NCI-H226 (cell line): ENCODE data around the gene IFNE.

Experiments
- DNase-seq: peaks from one replicate; pipeline ENCODE4 v3.0.0-alpha.2; 2015

The IFNE gene, protein sequence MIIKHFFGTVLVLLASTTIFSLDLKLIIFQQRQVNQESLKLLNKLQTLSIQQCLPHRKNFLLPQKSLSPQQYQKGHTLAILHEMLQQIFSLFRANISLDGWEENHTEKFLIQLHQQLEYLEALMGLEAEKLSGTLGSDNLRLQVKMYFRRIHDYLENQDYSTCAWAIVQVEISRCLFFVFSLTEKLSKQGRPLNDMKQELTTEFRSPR

DNA sequence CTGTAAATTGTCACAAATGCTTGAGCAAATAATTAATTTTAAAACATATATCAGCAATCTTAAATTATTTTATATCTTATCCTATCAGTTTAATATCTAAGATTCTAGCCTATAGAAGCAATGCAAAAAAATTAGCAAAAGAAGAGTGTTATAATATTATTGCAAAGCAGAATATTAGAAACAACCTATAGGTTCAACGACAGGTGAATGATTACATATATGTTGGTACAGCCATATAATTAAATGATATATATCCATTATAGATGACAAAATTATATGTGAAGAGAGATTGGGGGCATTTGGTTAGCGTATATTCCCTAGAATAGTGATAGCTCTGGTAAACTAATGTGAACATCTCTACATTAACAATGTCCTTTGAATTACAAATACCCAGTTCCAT lies at the start of gene IFNE:
IFNE (minus strand) TSS at position 101 of the 400 bp plus-strand sequence. CDS start 619 bp downstream, outside the sequence.
- DNase-seq, result no peak

DNA sequence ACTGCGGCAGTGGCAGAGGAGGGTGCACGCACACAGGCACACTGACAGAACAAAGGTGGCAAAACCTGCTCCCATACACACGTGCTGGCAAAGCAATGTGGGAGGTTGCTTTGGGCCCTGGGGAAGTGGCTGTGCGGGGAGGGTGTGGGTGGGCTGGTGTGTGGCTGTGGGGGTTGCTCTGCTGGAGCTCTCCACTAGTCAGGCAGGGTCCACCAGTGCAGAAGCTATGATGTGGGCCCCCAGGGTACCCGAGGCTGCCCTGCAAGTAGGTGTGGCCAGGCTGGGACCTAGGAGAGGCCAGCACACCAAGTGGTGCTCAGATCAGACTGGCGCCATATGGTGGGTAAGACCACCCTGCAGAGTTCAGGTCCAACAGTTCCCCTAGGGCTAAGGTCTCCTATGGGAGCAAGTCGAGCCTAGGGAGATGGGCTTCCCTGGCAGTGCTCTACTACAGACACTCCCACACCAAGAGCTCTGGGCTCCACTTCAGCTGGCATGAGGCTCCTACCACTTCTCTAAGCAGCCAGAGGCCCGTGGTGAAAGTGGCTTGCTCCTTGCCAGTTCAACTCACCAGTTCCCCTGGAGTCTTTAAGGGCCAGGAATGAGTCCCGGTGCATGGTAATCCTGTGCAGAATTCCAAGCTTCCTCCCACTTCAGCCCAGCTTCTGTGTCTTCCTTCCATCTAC lies 46.2 kb upstream of the IFNE start:
- no peak for DNase-seq

DNA sequence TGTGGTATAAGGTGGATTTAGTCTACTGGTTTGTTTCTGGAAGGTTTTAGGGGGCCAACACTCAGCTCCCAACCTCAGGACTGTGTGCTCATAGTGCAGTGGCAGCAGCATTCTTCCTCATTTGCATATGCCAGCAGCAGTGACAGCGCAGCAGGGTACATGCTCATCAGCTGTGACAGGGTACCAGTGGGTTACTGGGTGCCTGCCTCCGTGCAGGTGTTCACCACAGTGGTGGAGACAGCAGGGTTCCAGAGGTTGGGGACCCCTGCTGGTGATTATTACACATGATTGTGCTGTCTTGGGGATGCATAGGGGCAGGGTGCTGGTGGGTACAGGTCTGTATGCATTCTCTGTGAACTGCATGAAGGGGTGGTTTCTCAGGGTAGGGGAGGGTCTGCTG lies 45.5 kb upstream of the IFNE start:
- no peak for DNase-seq

DNA sequence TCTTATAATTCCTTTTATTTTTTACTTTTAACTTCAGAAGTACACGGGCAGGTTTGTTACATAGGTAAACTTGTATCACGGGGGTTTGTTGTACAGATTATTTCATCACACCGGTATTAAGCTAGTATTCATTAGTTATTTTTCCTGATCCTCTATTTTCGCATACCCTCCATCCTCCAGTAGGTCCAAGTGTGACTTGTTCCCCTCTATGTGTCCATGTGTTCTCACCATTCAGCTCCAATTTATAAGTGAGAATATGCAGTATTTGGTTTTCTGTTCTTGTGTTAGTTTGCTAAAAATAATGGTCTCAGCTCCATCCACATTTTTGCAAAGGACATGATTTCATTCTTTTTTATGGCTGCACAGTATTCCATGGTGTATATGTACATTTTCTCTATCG lies 43.1 kb upstream of the IFNE start:
- no peak for DNase-seq

DNA sequence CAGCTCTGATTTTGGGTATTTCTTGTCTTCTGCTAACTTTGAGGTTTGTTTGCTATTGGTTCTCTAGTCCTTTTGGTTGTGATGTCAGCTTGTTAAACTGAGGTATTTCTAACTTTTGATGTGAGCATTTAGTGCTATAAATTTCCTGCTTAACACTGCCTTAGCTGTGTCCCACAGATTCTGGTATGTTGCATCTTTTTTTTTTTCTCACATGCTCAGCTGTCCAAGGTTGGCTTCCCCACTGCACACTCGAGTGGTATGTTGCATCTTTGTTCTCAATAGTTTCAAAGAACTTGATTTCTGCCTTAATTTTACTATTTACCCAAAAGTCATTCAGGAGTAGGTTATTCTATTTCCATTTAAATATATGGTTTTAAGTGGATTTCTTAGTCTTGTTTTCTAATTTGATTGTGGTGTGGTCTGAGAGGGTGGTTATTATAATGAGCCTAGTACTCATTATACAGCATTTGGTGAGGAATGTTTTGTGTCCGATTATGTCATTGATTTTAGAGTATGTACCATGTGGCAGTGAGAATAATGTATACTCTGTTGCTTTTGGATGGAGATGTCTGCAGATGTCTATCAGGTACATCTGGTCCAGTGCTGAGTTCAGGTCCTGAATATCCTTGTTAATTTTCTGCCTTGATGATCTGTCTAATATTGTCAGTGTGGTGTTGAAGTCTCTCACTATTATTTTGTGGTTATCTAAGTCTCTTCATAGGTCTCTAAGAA lies 42.2 kb upstream of the IFNE start:
- no peak for DNase-seq

DNA sequence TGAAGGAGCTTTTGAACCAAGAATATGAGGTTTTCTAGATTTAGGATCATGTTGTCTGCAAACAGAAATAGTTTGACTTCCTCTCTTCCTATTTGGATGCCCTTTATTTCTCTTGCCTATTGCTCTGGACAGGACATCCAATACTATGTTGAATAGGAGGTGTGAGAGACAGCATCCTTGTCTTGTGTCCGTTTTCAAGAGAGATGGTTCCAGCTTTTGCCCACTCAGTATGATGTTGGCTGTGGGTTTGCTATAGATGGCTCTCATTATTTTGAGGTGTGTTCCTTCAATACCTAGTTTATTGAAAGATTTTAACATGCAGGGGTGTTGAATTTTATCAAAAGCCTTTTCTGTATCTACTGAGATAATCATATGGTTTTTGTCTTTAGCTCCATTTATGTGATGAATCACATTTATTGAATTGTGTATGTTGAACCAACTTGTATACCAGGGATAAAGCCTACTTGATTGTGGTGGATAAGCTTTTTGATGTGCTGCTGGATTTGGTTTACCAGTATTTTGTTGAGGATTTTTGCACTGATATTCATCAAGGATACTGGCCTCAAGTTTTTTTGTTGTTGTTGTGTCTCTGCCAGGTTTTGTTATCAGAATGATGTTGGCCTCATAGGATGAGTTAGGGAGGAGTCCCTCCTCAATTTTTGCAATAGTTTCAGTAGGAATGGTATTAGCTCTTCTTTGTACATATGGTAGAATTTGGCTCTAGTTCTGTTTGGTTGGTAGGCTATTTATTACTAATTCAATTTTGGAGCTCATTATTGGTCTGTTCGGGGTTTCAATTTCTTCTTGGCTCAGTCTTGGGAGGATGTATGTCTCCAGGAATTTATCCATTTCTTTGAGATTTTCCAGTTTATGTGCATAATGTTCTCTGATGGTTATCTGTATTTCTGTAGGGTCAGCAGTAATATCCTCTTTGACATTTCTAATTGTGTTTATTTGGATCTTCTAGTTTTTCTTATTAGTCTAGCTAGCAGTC lies 41.2 kb upstream of the IFNE start:
- no peak for DNase-seq

DNA sequence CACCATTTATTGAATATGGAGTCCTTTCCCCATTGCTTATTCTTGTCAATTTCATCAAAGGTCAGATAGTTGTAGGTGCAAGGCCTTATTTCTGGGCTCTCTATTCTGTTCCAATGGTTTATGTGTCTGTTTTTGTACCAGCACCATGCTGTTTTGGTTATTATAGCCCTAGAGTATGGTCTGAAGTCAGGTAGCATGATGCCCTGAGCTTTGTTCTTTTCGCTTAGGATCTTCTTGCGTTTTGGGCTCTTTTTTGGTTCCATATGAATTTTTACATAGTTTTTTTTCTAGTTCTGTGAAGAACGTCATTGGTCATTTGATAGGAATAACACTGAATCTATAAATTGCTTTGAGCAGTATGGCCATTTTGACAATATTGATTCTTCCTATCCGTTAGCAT lies 40.2 kb upstream of the IFNE start:
- no peak for DNase-seq

DNA sequence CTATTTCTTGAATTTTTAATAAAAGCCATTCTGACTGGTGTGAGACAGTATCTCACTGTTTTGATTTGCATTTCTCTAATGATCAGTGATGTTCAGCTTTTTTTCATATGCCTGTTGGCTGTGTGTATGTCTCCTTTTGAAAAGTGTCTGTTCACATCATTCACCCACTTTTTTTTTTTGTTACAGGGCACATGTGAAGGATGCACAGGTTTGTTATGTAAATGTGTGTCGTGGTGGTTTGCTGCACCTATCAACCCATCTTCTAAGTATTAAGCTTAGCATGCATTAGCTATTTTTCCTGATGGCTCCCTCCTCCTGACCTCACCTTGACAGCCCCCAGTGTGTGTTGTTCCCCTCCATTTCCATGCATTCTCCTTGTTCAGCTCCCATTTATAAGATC lies 39.3 kb upstream of the IFNE start:
- no peak for DNase-seq

DNA sequence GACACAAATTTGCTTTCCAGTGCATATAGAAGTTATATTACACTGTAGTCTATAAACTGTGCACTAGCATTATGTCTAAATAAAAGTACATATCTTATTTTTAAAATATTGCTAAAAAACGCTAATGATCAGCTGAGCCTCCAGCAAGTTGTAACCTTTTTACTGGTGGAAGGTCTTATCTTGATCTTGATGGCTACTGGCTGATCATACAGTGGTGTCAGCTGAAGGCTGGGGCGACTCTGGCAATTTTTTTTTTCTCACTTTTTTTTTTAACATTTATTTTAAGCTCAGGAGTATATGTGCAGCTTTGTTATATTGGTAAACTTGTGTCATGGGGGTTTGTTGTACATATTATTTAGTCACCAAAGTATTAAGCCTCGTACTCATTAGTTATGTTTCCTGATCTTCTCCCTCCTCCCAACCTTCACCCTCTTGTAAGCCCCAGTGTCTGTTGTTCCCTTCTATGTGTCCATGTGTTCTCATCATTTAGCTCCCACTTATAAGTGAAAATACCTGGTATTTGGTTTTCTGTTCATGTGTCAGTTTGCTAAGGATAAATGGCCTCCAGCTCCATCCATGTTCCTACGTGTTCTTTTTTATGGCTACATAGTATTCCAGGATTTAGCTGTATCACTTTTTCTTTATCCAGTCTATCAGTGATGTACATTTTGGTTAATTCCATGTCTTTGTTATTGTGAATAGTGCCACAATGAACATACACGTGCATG lies 38.6 kb upstream of the IFNE start:
- DNase-seq, result no peak

DNA sequence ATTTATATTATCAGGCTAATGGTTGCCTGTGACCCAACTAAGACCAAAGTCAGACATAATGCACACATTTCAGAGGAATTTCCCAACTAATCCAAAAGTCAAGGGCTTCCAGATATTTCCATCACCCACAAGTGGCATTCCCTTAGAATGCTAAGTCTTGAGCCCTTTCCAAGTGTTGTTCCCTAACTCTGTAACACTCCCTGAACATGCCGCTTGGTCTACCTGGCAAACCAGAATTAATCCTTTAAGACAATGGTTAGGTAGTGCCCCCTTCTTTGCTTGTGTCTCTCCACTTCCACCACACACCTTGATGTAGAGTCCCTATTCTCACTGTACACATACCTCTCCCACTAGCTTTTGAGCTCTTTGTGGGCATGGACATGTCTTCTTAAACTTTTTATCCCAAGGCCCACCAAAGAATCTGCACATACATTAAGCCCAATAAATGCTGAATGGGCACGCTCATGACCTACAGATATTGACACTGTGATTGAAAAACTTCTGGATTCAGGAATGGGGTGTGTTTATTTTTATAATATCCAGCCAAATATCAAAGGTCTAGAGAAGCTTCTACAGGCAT lies 37.8 kb upstream of the IFNE start:
- DNase-seq, result no peak

DNA sequence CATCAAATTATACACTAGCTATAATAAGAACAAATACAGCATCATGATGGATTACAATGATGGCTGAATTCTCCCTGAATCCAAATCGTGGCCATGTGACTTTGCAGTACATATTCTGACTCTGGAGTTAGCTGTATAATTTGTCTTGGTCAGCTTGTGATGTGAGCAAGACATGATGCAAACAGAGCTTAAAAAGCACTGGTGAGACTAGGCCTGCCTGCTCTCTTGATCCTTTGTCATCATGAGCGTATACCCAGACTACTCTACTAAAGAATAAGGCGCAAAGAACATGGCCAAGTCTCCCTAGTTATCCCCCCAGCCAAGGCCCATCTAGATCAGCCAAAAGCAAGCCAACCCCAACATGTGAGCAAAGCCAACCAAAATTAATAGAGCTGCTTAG lies 34.7 kb upstream of the IFNE start:
- no peak for DNase-seq

DNA sequence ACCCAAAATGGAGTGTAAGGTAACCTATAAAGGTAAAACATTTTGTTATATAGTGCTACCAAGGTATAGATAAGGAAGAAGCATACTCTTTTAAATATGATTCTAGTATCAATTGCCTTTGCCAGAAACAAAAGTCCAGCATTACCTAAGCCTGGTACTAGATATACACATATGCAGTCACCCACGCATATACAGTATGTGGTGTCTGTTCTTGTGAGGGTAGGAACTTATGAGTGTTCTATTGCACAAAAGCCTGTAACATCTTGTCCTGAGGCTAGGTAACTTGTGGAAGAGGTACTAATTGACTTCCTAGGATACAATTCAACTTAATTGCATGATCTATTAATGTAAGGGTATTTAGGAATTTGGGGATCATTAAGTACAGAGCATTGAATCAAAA lies 31.3 kb upstream of the IFNE start:
- DNase-seq, result no peak

DNA sequence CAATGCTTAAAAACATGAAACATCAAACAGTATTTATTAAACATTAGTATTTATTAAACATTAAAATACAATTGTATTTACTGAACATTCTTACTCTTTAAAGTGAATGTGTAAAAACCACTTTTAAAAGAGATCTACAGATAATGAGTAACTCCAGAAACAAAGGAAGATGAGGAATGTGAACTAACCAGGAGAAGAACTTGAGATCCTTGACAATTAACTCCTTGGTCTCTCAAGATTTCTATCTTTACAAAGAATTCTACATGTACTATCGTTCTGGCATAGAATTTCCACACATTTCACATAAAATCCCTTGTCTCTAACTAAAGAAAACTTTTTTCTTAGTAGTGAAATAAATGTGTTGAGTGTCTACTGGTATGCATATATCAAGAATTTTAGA lies 28.7 kb upstream of the IFNE start:
- DNase-seq, result no peak

DNA sequence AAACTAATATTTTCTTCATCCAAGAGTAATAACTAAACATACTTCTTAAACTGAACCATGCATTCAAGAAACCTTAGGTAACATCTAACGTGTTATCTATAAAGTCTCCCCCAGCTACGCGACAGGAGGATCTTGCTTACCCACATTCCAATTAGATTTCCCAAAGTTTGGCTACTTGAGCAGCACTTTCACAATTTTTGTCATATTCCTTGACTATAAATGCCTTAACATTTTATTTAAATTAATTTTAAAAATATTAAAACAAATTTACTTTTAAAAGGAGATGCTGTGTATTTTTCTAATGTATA lies 25.3 kb upstream of the IFNE start:
- DNase-seq, result peak; percentile 27

DNA sequence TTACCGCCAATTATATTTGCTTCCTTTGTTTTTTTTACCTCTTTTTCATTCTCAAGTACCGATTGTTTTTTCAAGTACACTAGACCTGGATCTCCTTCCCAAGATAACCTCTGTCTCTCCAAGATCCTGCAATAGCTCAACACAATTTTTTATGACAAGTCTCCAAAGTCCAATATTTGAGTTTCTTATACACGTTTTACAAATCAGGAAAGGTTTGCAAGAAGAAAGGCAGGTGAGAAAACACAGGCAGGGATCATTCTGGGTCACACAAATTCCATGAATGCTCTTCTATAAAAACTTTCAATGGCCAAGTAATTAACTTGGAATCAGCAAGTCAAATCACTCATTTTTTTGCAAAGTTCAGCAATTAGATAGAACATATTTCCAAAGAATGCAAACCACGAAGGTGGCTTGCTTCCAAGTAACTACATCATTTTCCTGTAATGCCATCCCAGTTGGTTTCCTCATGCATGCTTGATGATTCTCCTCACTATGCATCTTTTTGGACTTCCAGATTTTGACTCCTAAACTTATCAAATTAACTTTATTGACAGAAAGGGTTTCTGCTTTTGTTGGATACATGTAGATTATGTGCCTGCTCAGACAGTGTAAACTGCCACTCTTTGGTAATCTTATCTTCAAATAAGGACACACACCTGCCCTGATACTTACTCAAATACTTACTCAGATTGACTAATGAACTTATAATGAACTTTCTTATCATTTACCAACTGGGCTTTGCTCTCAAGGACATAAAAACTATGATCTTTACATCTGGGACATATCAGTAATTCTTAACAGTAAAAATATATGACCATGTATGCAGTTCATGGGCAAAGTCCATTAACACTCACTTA lies 24.7 kb upstream of the IFNE start:
- DNase-seq, result peak; percentile 55

DNA sequence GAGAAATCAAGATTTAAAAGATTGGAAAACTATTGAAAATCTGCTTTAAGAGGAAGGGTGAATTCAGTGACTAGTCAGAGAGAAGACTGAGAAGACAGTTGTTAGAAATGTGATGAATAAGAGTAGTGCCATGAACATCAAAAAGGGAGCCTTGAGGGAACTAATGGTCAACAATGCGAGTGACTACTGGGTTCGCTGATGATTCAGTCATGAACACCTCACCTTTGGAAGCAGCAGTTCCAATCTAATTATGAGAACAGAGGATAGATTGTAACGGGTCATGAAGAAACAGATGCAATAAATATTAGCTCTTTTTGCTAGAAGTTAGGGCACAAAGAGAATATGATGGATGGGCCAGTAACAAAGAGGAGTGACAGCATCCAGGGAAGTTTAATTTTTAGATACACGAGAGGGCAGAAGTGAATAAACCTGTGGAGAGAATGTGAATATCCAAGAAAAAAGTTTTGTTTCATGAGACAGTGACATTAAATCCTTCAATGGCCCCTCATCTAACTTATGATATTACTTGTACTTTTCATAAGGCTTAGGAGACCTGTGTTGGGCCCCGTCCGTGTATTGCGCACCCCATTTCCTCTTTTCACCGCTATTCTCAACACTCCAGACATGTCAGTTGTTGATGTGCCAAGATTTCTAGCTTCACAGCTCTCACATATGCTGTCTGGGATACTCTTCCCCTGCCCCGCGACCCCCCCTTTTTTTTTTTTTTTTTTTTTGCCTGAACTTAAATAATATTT lies 23.5 kb upstream of the IFNE start:
- no peak for DNase-seq

DNA sequence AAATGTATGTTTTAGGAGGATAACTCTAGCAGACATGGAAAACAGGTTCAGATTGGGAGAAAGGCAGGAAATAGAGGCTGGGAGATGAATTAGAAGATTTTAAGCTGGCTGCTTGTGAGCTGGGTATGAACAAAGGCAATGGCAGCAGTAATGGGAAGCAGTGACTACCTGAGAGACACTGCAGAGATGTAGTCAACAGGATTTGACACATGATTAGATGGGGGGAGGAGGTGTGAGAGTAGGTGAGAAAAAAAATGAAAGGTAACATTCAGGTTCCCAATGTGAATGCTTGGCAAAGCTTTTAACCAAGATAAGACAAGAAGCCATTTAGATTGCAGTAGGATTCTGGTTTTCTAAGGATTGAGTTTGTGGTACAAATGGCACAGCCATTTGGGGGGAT lies 22.8 kb upstream of the IFNE start:
- DNase-seq, result no peak

DNA sequence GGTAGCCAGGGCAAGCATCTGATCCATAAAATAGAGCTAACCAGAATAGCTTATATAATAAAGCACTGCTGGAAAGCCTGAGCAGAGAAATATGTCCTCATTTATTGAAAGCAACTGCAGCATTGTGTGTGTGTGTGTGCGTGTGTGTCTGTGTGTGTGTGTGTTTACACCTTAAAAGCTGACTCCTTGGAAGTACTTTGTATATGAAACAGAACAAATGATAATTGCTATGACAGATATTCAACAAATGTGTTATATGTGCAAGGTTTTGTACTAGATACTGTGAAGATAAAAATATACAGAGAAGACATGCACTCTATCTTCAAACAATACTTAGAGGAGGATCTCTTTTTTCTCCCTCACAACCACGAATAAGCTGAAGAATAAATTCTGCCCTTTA lies 22.0 kb upstream of the IFNE start:
- no peak for DNase-seq

DNA sequence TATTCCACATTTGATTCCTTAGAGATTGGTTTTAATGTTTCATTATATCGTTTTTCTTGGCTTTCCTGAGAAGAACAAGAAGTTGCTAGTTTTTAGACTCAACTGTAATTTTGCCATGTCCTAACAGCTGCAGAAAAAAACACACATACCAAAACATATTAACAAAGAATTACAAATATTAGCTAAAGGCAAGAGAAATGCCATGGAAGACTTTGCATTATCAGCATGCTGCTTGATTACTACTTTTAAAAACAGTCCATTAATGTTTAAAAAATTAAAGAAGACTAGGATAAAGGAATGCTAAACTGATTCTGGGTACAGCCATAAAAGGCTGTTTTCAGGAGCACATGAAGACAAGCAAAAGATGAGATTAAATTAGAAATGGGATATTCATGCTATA lies 20.5 kb upstream of the IFNE start:
- DNase-seq, result no peak

DNA sequence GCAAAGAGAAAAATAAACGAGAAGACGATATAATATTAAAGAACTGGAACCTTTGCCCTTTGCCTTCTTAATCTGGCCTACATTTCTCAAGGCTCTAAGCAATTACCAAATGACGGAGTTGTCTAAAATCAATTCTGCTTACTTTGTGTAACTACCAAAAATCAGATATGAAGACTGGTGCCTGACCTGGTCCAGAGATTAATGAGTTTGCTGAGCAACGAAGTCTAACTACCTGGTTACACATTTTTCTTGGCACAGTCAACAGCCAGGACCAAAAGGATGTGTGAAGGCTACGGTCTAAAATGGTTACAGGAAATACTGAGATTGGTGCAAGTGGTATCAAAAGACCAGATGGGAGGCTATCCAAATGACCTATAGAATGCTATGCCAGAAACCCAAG lies 17.8 kb upstream of the IFNE start:
- DNase-seq, result no peak
